Measurements from ENCODE around the gene GEMIN4. TPM values are rescaled to one million over a fixed set of nuclear protein-coding genes. Genes with fewer than 3 reads are reported as not detected.

GEMIN4 gene
- polyA plus RNA-seq, 3 donors = 8.8 to 10.6 (median 10.1) TPM

GRCh38 chr17:725084-725483, 27.0 kb downstream of the GEMIN4 start:
- no peaks in the 10 kb centered on the region for H3K4me1 Mint-ChIP-seq
- peak overlapping the region in 1 of 7 donors; percentile 71 for H3K27ac Mint-ChIP-seq
- Histone ChIP-seq H3K27me3 (ENCODE audit: control insufficient read depth in 2 of 2, insufficient read depth in 2 of 2, low read length in 2 of 2) (peaks cover 0 to 3% of the 10 kb centered on the region in 2 donors), H3K4me1 (ENCODE audit: control insufficient read depth in 1 of 2, insufficient read depth in 2 of 2, low read length in 2 of 2) (no peaks in the 10 kb centered on the region), H3K4me3 (replicated peaks in 1 of 3; ENCODE audit: low read depth in 2 of 3, low read length in 3 of 3) (no peak overlapping the region), H3K4me2 (replicated peaks; ENCODE audit: extremely low read depth, low read length, poor library complexity, severe bottlenecking) (no peak overlapping the region), H3K36me3 (replicated peaks in 1 of 2; ENCODE audit: control insufficient read depth in 1 of 2, insufficient read depth in 2 of 2, low read length in 2 of 2) (no peaks in the 10 kb centered on the region), H4K20me1 (ENCODE audit: insufficient read depth, low read length) (no peaks in the 10 kb centered on the region), H3K79me2 (ENCODE audit: insufficient read depth, low read length) (no peaks in the 10 kb centered on the region), H3K9ac (ENCODE audit: insufficient read depth, low read length, poor library complexity, severe bottlenecking) (no peak overlapping the region), H2AFZ (ENCODE audit: insufficient read depth, low read depth, low read length, poor library complexity, severe bottlenecking) (no peak overlapping the region), H3K9me3 (replicated peaks in 1 of 2; ENCODE audit: control insufficient read depth in 1 of 2, insufficient read depth in 1 of 2, low read length in 2 of 2) (no peaks in the 10 kb centered on the region), H3K27ac (ENCODE audit: low read depth in 1 of 2, low read length in 2 of 2) (no peak overlapping the region)
- no peak for DNase-seq
- peaks cover 3 to 12% (median 4%) of the 10 kb centered on the region in 3 donors for H3K27me3 Mint-ChIP-seq (ENCODE audit: low read depth in 3 of 3)
- no peak for TF ChIP-seq CTCF (IDR thresholded peaks at IDR 0.05)
- no peak overlapping the region for H3K4me3 Mint-ChIP-seq
- intact Hi-C loops (cut with micrococcal nuclease) = no loop called here
- 100% methylated on average over 3 of the region's 14 CpGs for WGBS (ENCODE audit: insufficient coverage)
- H3K36me3 Mint-ChIP-seq = no peaks in the 10 kb centered on the region
- peaks cover 0 to 3% (median 1%) of the 10 kb centered on the region in 7 donors for H3K9me3 Mint-ChIP-seq

DNA sequence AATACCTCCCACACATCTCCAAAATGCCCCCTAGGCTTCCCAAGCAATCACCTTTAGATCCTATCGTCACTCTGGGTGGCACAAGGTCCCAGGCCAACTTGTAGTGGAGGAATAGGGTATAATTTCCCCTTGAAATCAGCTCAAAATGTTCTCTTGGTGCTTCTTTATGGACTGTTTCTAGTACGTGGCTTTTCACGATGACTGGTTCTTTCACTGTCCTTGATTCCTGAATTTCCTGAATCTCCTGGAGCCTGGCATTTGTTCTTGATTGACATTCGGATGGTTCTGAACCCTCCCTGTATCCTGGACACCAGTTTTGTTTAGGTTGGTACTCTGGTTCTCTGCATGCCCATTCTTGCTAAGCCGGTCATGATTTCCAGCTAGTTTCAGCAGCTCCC, 30.5 kb downstream of the GEMIN4 start:
- Histone ChIP-seq H3K4me3 (replicated peaks in 1 of 3; ENCODE audit: low read depth in 2 of 3, low read length in 3 of 3) (no peak overlapping the region), H3K27me3 (ENCODE audit: control insufficient read depth in 2 of 2, insufficient read depth in 2 of 2, low read length in 2 of 2) (peaks cover 0 to under 1% of the 10 kb centered on the region in 2 donors), H3K9ac (ENCODE audit: insufficient read depth, low read length, poor library complexity, severe bottlenecking) (no peak overlapping the region), H3K79me2 (ENCODE audit: insufficient read depth, low read length) (no peaks in the 10 kb centered on the region), H3K4me2 (replicated peaks; ENCODE audit: extremely low read depth, low read length, poor library complexity, severe bottlenecking) (no peak overlapping the region), H3K27ac (ENCODE audit: low read depth in 1 of 2, low read length in 2 of 2) (no peak overlapping the region), H3K36me3 (replicated peaks in 1 of 2; ENCODE audit: control insufficient read depth in 1 of 2, insufficient read depth in 2 of 2, low read length in 2 of 2) (no peaks in the 10 kb centered on the region), H3K9me3 (replicated peaks in 1 of 2; ENCODE audit: control insufficient read depth in 1 of 2, insufficient read depth in 1 of 2, low read length in 2 of 2) (no peaks in the 10 kb centered on the region), H3K4me1 (ENCODE audit: control insufficient read depth in 1 of 2, insufficient read depth in 2 of 2, low read length in 2 of 2) (no peaks in the 10 kb centered on the region), H2AFZ (ENCODE audit: insufficient read depth, low read depth, low read length, poor library complexity, severe bottlenecking) (no peak overlapping the region), H4K20me1 (ENCODE audit: insufficient read depth, low read length) (no peaks in the 10 kb centered on the region)
- no peak for DNase-seq
- Mint-ChIP-seq H3K27ac (no peak overlapping the region), H3K36me3 (no peaks in the 10 kb centered on the region), H3K9me3 (peaks cover 0 to 3% (median 0%) of the 10 kb centered on the region in 7 donors), H3K27me3 (ENCODE audit: low read depth in 3 of 3) (peaks cover 4 to 7% (median 5%) of the 10 kb centered on the region in 3 donors), H3K4me1 (no peaks in the 10 kb centered on the region), H3K4me3 (no peak overlapping the region)
- WGBS (ENCODE audit: insufficient coverage) = 92% methylated on average over 3 of the region's 5 CpGs
- no peak for TF ChIP-seq CTCF (IDR thresholded peaks at IDR 0.05)
- intact Hi-C loops (cut with micrococcal nuclease) = no loop called here

Measured in CD14-positive monocyte (primary cell).